IMR-90 (cell line): ENCODE measurements around the gene LGMN. TPM values are rescaled to one million over a fixed set of nuclear protein-coding genes. Genes with fewer than 3 reads are reported as not detected.

ENCODE experiments used
- ATAC-seq: fragments of 200-7000 bp; cut with Tn5 transposase; 2 replicates; pipeline ENCODE4 v1.9.1; 2020; ENCODE audit warnings: low read depth, mild to moderate bottlenecking, moderate library complexity
- BruUV-seq: library from RNA; stranded (reverse); fragments of 400-500 nt; replicated peaks from 2 replicates; lab custom pipeline; 2021; lab: Mats Ljungman, UMichigan
- CTCF ChIA-PET: fragments of 300-600 bp; formaldehyde crosslinking; extraction: SDS; loops from one replicate; lab custom pipeline; 2021; ENCODE audit warnings: antibody characterized with exemption; lab: Yijun Ruan, JAX
- POLR2A ChIA-PET: fragments of 300-600 bp; sonication (Branson Sonifier 250); formaldehyde crosslinking; loops from one replicate; lab custom pipeline; 2022; ENCODE audit warnings: antibody characterized with exemption; ENCODE audit not compliant: unreplicated experiment; lab: Charles Lee
- DNase-seq: peaks from one replicate; pipeline ENCODE4 v3.0.0; 2013
- H2AFZ ChIP-seq: replicated peaks from 2 replicates; pipeline ENCODE3; 2013; ENCODE audit warnings: low read length, mild to moderate bottlenecking; ENCODE audit not compliant: poor library complexity
- H2AK5ac ChIP-seq: 2 replicates; pipeline ENCODE4 v1.6.1; 2013; ENCODE audit warnings: low read depth, low read length, inconsistent platforms
- H2AK9ac ChIP-seq: replicated peaks from 2 replicates; pipeline ENCODE3; 2013; ENCODE audit warnings: mild to moderate bottlenecking, low read depth, low read length, moderate library complexity; ENCODE audit not compliant: poor library complexity
- H2BK120ac ChIP-seq: 2 replicates; pipeline ENCODE4 v1.6.1; 2013; ENCODE audit warnings: low read depth, low read length, inconsistent platforms
- H2BK15ac ChIP-seq: 3 replicates; pipeline ENCODE4 v1.6.1; 2013; ENCODE audit warnings: low read depth, low read length, inconsistent platforms
- H2BK20ac ChIP-seq: 2 replicates; pipeline ENCODE4 v1.6.1; 2013; ENCODE audit warnings: low read depth, mild to moderate bottlenecking, inconsistent platforms, low read length, moderate library complexity
- H2BK5ac ChIP-seq: 2 replicates; pipeline ENCODE4 v1.6.1; 2013; ENCODE audit warnings: mild to moderate bottlenecking, low read depth, low read length, inconsistent platforms; ENCODE audit not compliant: poor library complexity, severe bottlenecking
- H3K14ac ChIP-seq: replicated peaks from 2 replicates; pipeline ENCODE4 v1.6.1; 2013; ENCODE audit warnings: low read depth, low read length, inconsistent platforms
- H3K18ac ChIP-seq: 2 replicates; pipeline ENCODE4 v1.6.1; 2013; ENCODE audit warnings: low read depth, low read length, control low read depth
- H3K23ac ChIP-seq: 2 replicates; pipeline ENCODE4 v1.6.1; 2013; ENCODE audit warnings: low read depth, low read length, inconsistent platforms
- H3K27ac ChIP-seq: 2 replicates; pipeline ENCODE4 v1.5.1; 2013; ENCODE audit warnings: mild to moderate bottlenecking, control low read depth, low read length; ENCODE audit not compliant: insufficient read depth
- H3K27me3 ChIP-seq: 2 replicates; pipeline ENCODE4 v1.6.1; 2013; ENCODE audit warnings: low read length; ENCODE audit not compliant: control insufficient read depth, insufficient read depth
- H3K36me3 ChIP-seq: 2 replicates; pipeline ENCODE4 v1.6.1; 2013; ENCODE audit warnings: low read length, mixed read lengths; ENCODE audit not compliant: control insufficient read depth, insufficient read depth
- H3K4ac ChIP-seq: 2 replicates; pipeline ENCODE4 v1.6.1; 2013; ENCODE audit warnings: low read depth, low read length, inconsistent platforms
- H3K4me1 ChIP-seq: 2 replicates; pipeline ENCODE4 v1.6.1; 2013; ENCODE audit warnings: low read length, mixed read lengths; ENCODE audit not compliant: control insufficient read depth, insufficient read depth
- H3K4me2 ChIP-seq: 2 replicates; pipeline ENCODE4 v1.6.1; 2013; ENCODE audit warnings: low read depth, mild to moderate bottlenecking, control low read depth, low read length, moderate library complexity
- H3K4me3 ChIP-seq: 2 replicates; pipeline ENCODE4 v1.5.1; 2013; ENCODE audit warnings: low read depth, mild to moderate bottlenecking, control low read depth, low read length, moderate library complexity; ENCODE audit not compliant: insufficient read depth
- H3K56ac ChIP-seq: 2 replicates; pipeline ENCODE4 v1.6.1; 2013; ENCODE audit warnings: low read length, inconsistent platforms; ENCODE audit not compliant: insufficient read depth; ENCODE audit errors: extremely low read depth
- H3K79me1 ChIP-seq, 2 experiments: 2 replicates each; pipeline ENCODE4 v1.6.1; 2013; ENCODE audit warnings: low read length in 2 of 2, inconsistent platforms in 1 of 2, low read depth in 1 of 2
- H3K9ac ChIP-seq: 2 replicates; pipeline ENCODE4 v1.6.1; 2013; ENCODE audit warnings: low read depth, low read length, control low read depth
- H3K9me1 ChIP-seq: 2 replicates; pipeline ENCODE4 v1.6.1; 2013; ENCODE audit warnings: low read length, inconsistent platforms; ENCODE audit not compliant: insufficient read depth
- H3K9me3 ChIP-seq: 2 replicates; pipeline ENCODE4 v1.6.1; 2013; ENCODE audit warnings: low read length; ENCODE audit not compliant: control insufficient read depth, insufficient read depth
- H4K20me1 ChIP-seq: 2 replicates; pipeline ENCODE4 v1.6.1; 2013; ENCODE audit warnings: low read length, inconsistent platforms; ENCODE audit not compliant: insufficient read depth
- H4K5ac ChIP-seq: 2 replicates; pipeline ENCODE4 v1.6.1; 2013; ENCODE audit warnings: mild to moderate bottlenecking, low read depth, low read length, control low read depth
- H4K8ac ChIP-seq, 2 experiments: 2 replicates each; pipeline ENCODE4 v1.6.1; 2013; ENCODE audit warnings: low read depth in 2 of 2, low read length in 2 of 2, control low read depth in 1 of 2, inconsistent platforms in 1 of 2
- H4K91ac ChIP-seq: 2 replicates; pipeline ENCODE4 v1.6.1; 2013; ENCODE audit warnings: low read depth, low read length, inconsistent platforms; ENCODE audit not compliant: insufficient read depth
- CEBPB ChIP-seq: IDR thresholded peaks from 2 replicates; pipeline ENCODE4 v1.6.1; 2012; ENCODE audit warnings: low read depth, low read length, improper control_type of control experiment
- RAD21 ChIP-seq: IDR thresholded peaks from 2 replicates; pipeline ENCODE4 v1.6.1; 2012; ENCODE audit warnings: low read length, improper control_type of control experiment
- WGBS, 2 experiments: methylation state at CpG; one replicate each; pipeline versions ENCODE4 v1.1.5 to v1.1.7; 2013; ENCODE audit warnings: missing lambda C conversion rate in 2 of 2; ENCODE audit not compliant: insufficient read length in 1 of 2; ENCODE audit errors: extremely low coverage in 2 of 2; 5-methylcytosine and 5-hydroxymethylcytosine counted together
- dilution Hi-C: fragments of 300-500 bp; cut with HindIII; formaldehyde crosslinking; loops from one replicate; pipeline ENCODE4 v1.14.3; 2018; ENCODE audit warnings: low sequenced_read_pairs; ENCODE audit not compliant: unreplicated experiment
- in situ Hi-C: fragments of 300-500 bp; cut with MboI; formaldehyde crosslinking; loops from 3 replicates; pipeline ENCODE4 v1.14.3; 2019; ENCODE audit warnings: low sequenced_read_pairs, inconsistent platforms, mixed read lengths
- intact Hi-C: fragments of 100-400 bp; cut with micrococcal nuclease; formaldehyde crosslinking; loops from 2 replicates; pipeline ENCODE4 v1.10.0; 2022
- polyA plus RNA-seq, 3 experiments: library from polyadenylated mRNA; depleted of rRNA; stranded (reverse); fragments of >200 nt; gene quantifications; 2 replicates each; pipeline ENCODE4 v1.2.3, GENCODE V29; 2012; ENCODE audit warnings: low replicate concordance in 1 of 3
- total RNA-seq: library from RNA; depleted of rRNA; stranded (reverse); fragments of >200 nt; gene quantifications from 2 replicates; pipeline ENCODE4 v1.2.3, GENCODE V29; 2012; rRNA removed
- TF ChIP-seq, protein P1 (sequence below): fragments of 150-350 bp; IDR thresholded peaks from 2 replicates; pipeline ENCODE4 v1.6.1; 2016; ENCODE audit warnings: low read depth, mild to moderate bottlenecking, low read length, moderate library complexity, borderline replicate concordance

Gene LGMN
- total and polyA plus RNA-seq, 2 of the 4 experiments (the other 2 are of a cell fraction), result 19.2 to 39.3 TPM

DNA sequence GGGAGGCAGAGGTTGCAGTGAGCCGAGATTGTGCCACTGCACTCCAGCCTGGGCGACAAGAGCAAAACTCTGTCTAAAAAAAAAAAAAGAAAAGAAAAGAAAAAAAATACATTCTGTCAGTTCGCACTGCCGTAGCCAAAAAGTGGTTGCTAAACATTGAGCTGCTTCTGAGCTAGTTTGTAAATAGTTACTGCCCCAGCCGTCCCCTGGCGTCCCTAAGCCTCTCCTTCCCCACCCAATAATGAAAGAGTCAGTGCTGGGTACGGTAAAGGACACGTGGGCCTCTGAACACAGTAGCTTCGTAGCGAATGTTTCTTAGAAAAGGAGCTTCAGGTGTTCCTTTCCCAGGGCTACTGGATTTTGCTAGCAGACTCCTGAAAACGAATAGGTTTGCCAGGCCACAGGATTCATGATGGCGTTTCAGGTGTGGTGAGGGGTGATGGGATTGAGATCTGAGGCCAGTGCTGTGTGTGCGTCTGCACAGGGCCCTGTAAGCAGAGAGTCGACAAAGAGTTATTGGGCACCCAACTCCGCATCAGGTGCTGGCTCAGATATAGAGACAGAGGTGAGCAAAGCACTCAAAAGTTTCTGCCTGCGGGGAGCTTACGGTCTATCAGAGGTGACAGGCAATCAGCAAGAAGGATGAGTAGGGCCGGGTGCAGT is 94.1 kb downstream of the LGMN start:
- Histone ChIP-seq H2AFZ (no peak overlapping the region), H4K91ac (no peak overlapping the region), H4K5ac (no peak overlapping the region), H3K36me3 (peaks cover 35% of the 10 kb centered on the region; the same call in 1 of the 2 replicates), H3K9ac (no peak overlapping the region), H2BK120ac (no peak overlapping the region), H3K23ac (no peak overlapping the region), H4K8ac (no peak overlapping the region), H2BK15ac (no peak overlapping the region), H3K79me1 (peaks cover 13 to 34% of the 10 kb centered on the region in 2 experiments), H2BK5ac (no peak overlapping the region), H3K27ac (no peak overlapping the region), H3K9me1 (peaks cover 32% of the 10 kb centered on the region), H2AK9ac (peak overlapping the region; percentile 47), H2BK20ac (no peak overlapping the region), H3K14ac (no peak overlapping the region), H3K4me3 (no peak overlapping the region), H4K20me1 (no peaks in the 10 kb centered on the region), H3K9me3 (no peaks in the 10 kb centered on the region), H3K4ac (no peak overlapping the region), H3K56ac (no peak overlapping the region), H3K4me2 (no peak overlapping the region), H3K4me1 (peaks cover 12% of the 10 kb centered on the region), H3K27me3 (no peaks in the 10 kb centered on the region), H2AK5ac (no peak overlapping the region), H3K18ac (no peak overlapping the region)
- intact Hi-C loops (no loop called here), dilution Hi-C loops (no loop called here), in situ Hi-C loops (no loop called here)
- POLR2A ChIA-PET, result interaction anchor here (0.7 kb wide), 1 partner anchor 784 kb away, joined by 3 read pairs; no protein-coding TSS in a partner anchor
- DNase-seq, result no peak
- TF ChIP-seq CEBPB (no peak), RAD21 (no peak)
- TF ChIP-seq, protein P1, sequence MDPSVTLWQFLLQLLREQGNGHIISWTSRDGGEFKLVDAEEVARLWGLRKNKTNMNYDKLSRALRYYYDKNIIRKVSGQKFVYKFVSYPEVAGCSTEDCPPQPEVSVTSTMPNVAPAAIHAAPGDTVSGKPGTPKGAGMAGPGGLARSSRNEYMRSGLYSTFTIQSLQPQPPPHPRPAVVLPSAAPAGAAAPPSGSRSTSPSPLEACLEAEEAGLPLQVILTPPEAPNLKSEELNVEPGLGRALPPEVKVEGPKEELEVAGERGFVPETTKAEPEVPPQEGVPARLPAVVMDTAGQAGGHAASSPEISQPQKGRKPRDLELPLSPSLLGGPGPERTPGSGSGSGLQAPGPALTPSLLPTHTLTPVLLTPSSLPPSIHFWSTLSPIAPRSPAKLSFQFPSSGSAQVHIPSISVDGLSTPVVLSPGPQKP, result no peak
- ATAC-seq, result no peak
- 100% methylated on average over 4 of the region's 18 CpGs; no CpG with 5 or more reads in 1 of the 2 experiments for WGBS, 2 experiments
- no TSS peak for BruUV-seq
- CTCF ChIA-PET, result no interaction called here

Other genes with a start within 250 kb of the LGMN start
- gene RIN3, start 234.8 kb downstream of the LGMN start, total RNA-seq, result 2.2 and 2.5 TPM in 2 replicates
- gene RIN3, start 234.8 kb downstream of the LGMN start, polyA plus RNA-seq (2012; rRNA removed), result 11.1 and 11.6 TPM in 2 replicates
- gene GOLGA5, start 45.7 kb upstream of the LGMN start, total RNA-seq, result 59.5 and 70.8 TPM in 2 replicates
- gene GOLGA5, start 45.7 kb upstream of the LGMN start, polyA plus RNA-seq (2012; rRNA removed), result 30.4 and 35.0 TPM in 2 replicates
- gene CHGA, start 174.5 kb upstream of the LGMN start, total RNA-seq, result not detected in 2 replicates
- not detected in 2 replicates for gene CHGA, start 174.5 kb upstream of the LGMN start, polyA plus RNA-seq (2012; rRNA removed)